Caco-2 (cell line): ENCODE results near the gene COIL. TPM values are rescaled to one million over a fixed set of nuclear protein-coding genes. Genes with fewer than 3 reads are reported as not detected.

ENCODE experiments used
- BruUV-seq: library from RNA; stranded (reverse); fragments of 400-500 nt; replicated peaks from 2 replicates; lab custom pipeline; 2021; lab: Mats Ljungman, UMichigan
- CTCF ChIA-PET: fragments of 300-600 bp; sonication (Branson Sonifier 250); formaldehyde crosslinking; loops from one replicate; lab custom pipeline; 2022; ENCODE audit warnings: antibody characterized with exemption; lab: Charles Lee
- POLR2A ChIA-PET: fragments of 300-600 bp; sonication (Branson Sonifier 250); formaldehyde crosslinking; loops from one replicate; lab custom pipeline; 2022; ENCODE audit warnings: antibody characterized with exemption; lab: Charles Lee
- DNase-seq, 2 experiments: peaks; one replicate each; pipeline versions ENCODE4 v3.0.0 to v3.0.0-alpha.2; 2020 to 2022
- H3K27me3 ChIP-seq: replicated peaks from 2 replicates; pipeline ENCODE4 v1.6.0; 2011; ENCODE audit warnings: low read length; ENCODE audit not compliant: control insufficient read depth, insufficient read depth
- H3K36me3 ChIP-seq: 2 replicates; pipeline ENCODE4 v1.5.1; 2011; ENCODE audit warnings: low read length; ENCODE audit not compliant: control insufficient read depth, insufficient read depth
- H3K4me1 ChIP-seq: fragments of 250-450 bp; sonication (Bioruptor Pico); 2 replicates; pipeline ENCODE4 v1.5.1; 2020; ENCODE audit warnings: mild to moderate bottlenecking
- H3K4me3 ChIP-seq: 2 replicates; pipeline ENCODE4 v1.5.1; 2011; ENCODE audit warnings: low read depth, mild to moderate bottlenecking, control low read depth, low read length
- H3K9me3 ChIP-seq: fragments of 250-450 bp; sonication (Bioruptor Pico); 2 replicates; pipeline ENCODE4 v1.5.1; 2020; ENCODE audit warnings: mild to moderate bottlenecking, moderate library complexity
- H3K27ac Mint-ChIP-seq: one replicate; pipeline ENCODE4 v1.8.0; 2022; ENCODE audit warnings: mixed read lengths; ENCODE audit not compliant: unreplicated experiment
- H3K27me3 Mint-ChIP-seq: one replicate; pipeline ENCODE4 v1.8.0; 2022; ENCODE audit warnings: mixed read lengths; ENCODE audit not compliant: insufficient read depth, unreplicated experiment
- H3K36me3 Mint-ChIP-seq: one replicate; pipeline ENCODE4 v1.8.0; 2022; ENCODE audit warnings: mild to moderate bottlenecking, mixed read lengths; ENCODE audit not compliant: insufficient read depth, unreplicated experiment
- H3K4me1 Mint-ChIP-seq: one replicate; pipeline ENCODE4 v1.8.0; 2022; ENCODE audit warnings: low read depth, mixed read lengths; ENCODE audit not compliant: unreplicated experiment
- H3K4me3 Mint-ChIP-seq: one replicate; pipeline ENCODE4 v1.8.0; 2022; ENCODE audit warnings: mild to moderate bottlenecking, moderate library complexity, mixed read lengths; ENCODE audit not compliant: unreplicated experiment
- H3K9me3 Mint-ChIP-seq: one replicate; pipeline ENCODE4 v1.8.0; 2022; ENCODE audit warnings: mixed read lengths; ENCODE audit not compliant: unreplicated experiment
- CTCF ChIP-seq, 2 experiments: fragments of 200-600 bp in 1 of 2; IDR thresholded peaks; 1 replicate in 1 of 2; 2 replicates in 1 of 2; pipeline versions ENCODE4 v1.5.1 to v1.8.0; 2011 to 2022; ENCODE audit warnings: antibody characterized with exemption in 1 of 2, control low read depth in 1 of 2, inconsistent platforms in 1 of 2, low read depth in 1 of 2, low read length in 1 of 2, mild to moderate bottlenecking in 1 of 2, moderate library complexity in 1 of 2; ENCODE audit not compliant: insufficient read depth in 1 of 2, severe bottlenecking in 1 of 2, unreplicated experiment in 1 of 2
- intact Hi-C: fragments of 100-400 bp; cut with micrococcal nuclease; formaldehyde crosslinking; loops from one replicate; pipeline ENCODE4 v1.10.0; 2022; ENCODE audit not compliant: unreplicated experiment
- total RNA-seq: library from RNA; stranded (reverse); gene quantifications from 2 replicates; pipeline ENCODE4 v1.2.3, GENCODE V29; 2022

COIL gene
- total RNA-seq, 1 experiment from 2014 or later: 27.0 TPM

DNA sequence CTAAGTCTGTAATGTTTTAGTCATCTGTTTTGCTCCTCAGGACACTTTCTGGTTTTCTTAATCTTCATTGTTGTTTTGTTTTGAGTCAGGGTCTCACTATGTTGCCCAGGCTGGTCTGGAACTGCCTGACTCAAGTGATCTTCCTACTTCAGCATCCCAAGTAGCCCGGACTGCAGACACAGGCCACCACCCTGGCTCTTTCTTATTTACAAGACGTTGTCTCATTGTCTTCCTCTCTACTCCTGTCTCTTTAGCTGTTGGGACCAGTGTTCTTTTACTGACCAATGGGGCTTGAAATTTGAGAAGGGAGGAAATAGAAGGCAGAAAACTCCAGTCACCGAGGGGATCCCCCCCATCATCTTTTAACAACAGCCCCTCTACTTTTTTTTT, 18.2 kb upstream of the COIL start:
- peak overlapping the region; percentile 88 for H3K4me3 Mint-ChIP-seq
- Histone ChIP-seq H3K4me1 (no peaks in the 10 kb centered on the region; the same call in 1 of the 2 replicates), H3K9me3 (no peaks in the 10 kb centered on the region), H3K27me3 (no peaks in the 10 kb centered on the region), H3K4me3 (no peak overlapping the region), H3K36me3 (no peaks in the 10 kb centered on the region)
- BruUV-seq: no TSS peak
- ChIA-PET CTCF (interaction anchor here (1.0 kb wide), 2 partner anchors 18 to 159 kb away, joined by 3 to 4 read pairs; partner anchors contain the start of gene COIL), POLR2A (interaction anchor here (1.0 to 1.7 kb wide), 2 partner anchors 11 to 106 kb away, joined by 4 to 7 read pairs; partner anchors contain the start of gene AKAP1)
- H3K36me3 Mint-ChIP-seq: peaks cover 6% of the 10 kb centered on the region
- H3K27me3 Mint-ChIP-seq: no peaks in the 10 kb centered on the region
- no peak for DNase-seq
- H3K4me1 Mint-ChIP-seq: peaks cover 15% of the 10 kb centered on the region
- H3K9me3 Mint-ChIP-seq: no peaks in the 10 kb centered on the region
- no peak for TF ChIP-seq CTCF (IDR thresholded peaks at IDR 0.05; ENCODE audit: insufficient read depth in 1 of 2, low read depth in 1 of 2, low read length in 1 of 2, severe bottlenecking in 1 of 2, unreplicated experiment in 1 of 2)
- no peak overlapping the region for H3K27ac Mint-ChIP-seq
- intact Hi-C loops: no loop called here

DNA sequence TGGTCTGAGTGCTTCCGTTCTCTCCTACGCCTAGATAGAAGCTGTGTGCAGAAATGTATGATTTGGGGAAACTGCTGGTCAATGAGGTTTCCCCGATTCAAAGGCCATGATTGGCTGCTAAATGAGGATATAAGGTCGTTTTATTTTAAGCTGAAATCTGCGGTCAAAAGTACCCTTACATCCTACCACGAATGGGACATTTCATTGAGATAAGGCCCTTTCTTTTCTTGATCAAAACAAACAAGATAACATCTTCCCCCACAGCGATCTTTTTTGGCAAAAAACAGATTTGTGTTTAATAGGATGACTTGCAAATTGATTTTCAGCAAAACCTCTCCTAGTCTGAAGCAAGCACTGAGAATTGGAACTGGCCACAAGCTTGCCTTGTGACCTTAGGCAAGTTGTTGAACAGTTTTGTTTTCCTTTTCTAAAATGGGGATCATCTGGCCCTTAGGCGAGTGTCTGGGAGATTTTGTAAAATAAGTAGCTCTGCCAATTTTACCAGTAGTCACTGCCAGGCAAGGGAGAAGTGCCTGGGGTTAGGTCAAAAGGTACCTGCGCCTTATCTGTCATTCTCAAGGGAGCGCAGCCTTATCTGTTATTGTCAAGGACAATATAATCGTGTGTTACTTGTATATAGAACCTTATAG, 17.7 kb upstream of the COIL start:
- no peaks in the 10 kb centered on the region for H3K9me3 ChIP-seq
- H3K27me3 ChIP-seq: no peaks in the 10 kb centered on the region
- POLR2A ChIA-PET: interaction anchor here (0.6 to 1.7 kb wide), 4 partner anchors 12 to 156 kb away, joined by 4 to 7 read pairs (median 4); partner anchors contain the start of gene AKAP1
- no peaks in the 10 kb centered on the region for H3K36me3 ChIP-seq
- TSS peak; percentile 73 for BruUV-seq
- Mint-ChIP-seq H3K4me1 (peaks cover 14% of the 10 kb centered on the region), H3K36me3 (peaks cover 6% of the 10 kb centered on the region), H3K27ac (peak overlapping the region; percentile 58), H3K4me3 (peak overlapping the region; percentile 88), H3K27me3 (no peaks in the 10 kb centered on the region), H3K9me3 (no peaks in the 10 kb centered on the region)
- intact Hi-C loops: no loop called here
- no peak for TF ChIP-seq CTCF (IDR thresholded peaks at IDR 0.05; ENCODE audit: insufficient read depth in 1 of 2, low read depth in 1 of 2, low read length in 1 of 2, severe bottlenecking in 1 of 2, unreplicated experiment in 1 of 2)
- H3K4me3 ChIP-seq: peak overlapping the region; percentile 73
- no peak for DNase-seq
- H3K4me1 ChIP-seq: peaks cover 2% of the 10 kb centered on the region
- CTCF ChIA-PET: interaction anchor here (0.6 to 1.0 kb wide), 8 partner anchors 12 to 777 kb away, joined by 3 to 6 read pairs (median 3); partner anchors contain the start of gene COIL

GRCh38 chr17:56977673-56978395, 17.0 kb upstream of the COIL start, which contains the start of gene SCPEP1:
SCPEP1 (plus strand) TSS chr17:56978131; CDS start chr17:56978160, 29 bp downstream.
- H3K4me3 Mint-ChIP-seq: peak within 1 kb of the TSS; percentile 88
- Histone ChIP-seq H3K27me3 (no peaks in the 10 kb centered on the region), H3K9me3 (no peaks in the 10 kb centered on the region), H3K4me3 (peak within 1 kb of the TSS; percentile 73), H3K4me1 (peaks cover 9% of the 10 kb centered on the region), H3K36me3 (no peaks in the 10 kb centered on the region)
- CTCF ChIA-PET: interaction anchor here (0.6 to 0.7 kb wide), 5 partner anchors 12 to 778 kb away, joined by 3 to 6 read pairs (median 3); no protein-coding TSS in a partner anchor
- POLR2A ChIA-PET: interaction anchor here (0.7 to 1.7 kb wide), 3 partner anchors 12 to 107 kb away, joined by 3 to 7 read pairs (median 4); partner anchors contain the start of genes AKAP1 and TRIM25
- no peak for TF ChIP-seq CTCF (IDR thresholded peaks at IDR 0.05; ENCODE audit: insufficient read depth in 1 of 2, low read depth in 1 of 2, low read length in 1 of 2, severe bottlenecking in 1 of 2, unreplicated experiment in 1 of 2)
- H3K4me1 Mint-ChIP-seq: peaks cover 19% of the 10 kb centered on the region
- H3K27me3 Mint-ChIP-seq: no peaks in the 10 kb centered on the region
- peaks cover 6% of the 10 kb centered on the region for H3K36me3 Mint-ChIP-seq
- peak; percentile 87 to 90 for DNase-seq
- H3K9me3 Mint-ChIP-seq: no peaks in the 10 kb centered on the region
- peak within 1 kb of the TSS; percentile 58 for H3K27ac Mint-ChIP-seq
- intact Hi-C loops: no loop called here
- BruUV-seq: no TSS peak
